ENCODE data around the gene WDFY2.
"Not testable (repeated sequence)": the region's sequence is repeated elsewhere in the genome, so short reads cannot be mapped to it uniquely, and the experiment has no call there.

WDFY2 gene

DNA sequence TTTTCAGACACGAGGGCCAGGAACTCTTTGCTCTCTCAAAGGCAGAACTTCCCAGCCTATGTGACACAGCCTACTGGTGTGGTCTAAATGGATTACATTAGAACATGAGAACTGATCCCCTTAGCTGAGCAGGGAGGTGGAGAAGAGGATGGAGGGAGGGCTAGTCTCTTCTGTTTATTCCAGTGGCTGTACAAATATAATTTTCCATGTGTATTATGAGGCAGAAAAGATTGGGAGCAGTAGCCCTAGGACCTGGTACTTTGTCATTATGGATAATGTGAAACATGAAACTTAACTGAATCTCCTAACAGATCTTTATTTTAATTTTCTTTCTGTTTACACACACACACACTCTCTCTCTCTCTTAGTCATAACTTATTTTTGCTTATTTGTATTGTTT lies 82.1 kb downstream of the WDFY2 start:
- DNase-seq (ENCODE audit: low read depth in 2 of 2), result no peak

DNA sequence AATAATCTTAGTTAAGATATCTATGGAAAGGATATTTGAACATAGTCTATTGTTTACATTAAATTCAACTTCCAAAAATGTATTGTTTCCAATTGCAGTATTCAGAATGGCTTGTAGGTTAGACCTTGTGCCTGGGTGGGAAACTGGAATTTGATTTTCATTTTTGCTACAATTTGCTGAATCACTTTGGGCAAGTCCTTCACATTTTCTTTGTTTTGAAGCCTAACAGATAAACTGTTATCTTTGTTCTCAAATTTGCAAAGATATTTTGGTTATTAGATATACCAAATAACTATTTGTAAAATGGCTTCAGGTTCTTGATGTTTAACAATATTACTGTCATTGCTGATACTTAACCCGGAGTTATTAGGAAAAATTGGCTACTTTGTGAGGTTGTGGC lies 82.6 kb downstream of the WDFY2 start:
- no peak for DNase-seq (ENCODE audit: low read depth in 2 of 2)

- DNase-seq (ENCODE audit: low read depth in 2 of 2), result no peak
Measured at GRCh38 chr13:51668580-51669195, 84.4 kb downstream of the WDFY2 start.

DNA sequence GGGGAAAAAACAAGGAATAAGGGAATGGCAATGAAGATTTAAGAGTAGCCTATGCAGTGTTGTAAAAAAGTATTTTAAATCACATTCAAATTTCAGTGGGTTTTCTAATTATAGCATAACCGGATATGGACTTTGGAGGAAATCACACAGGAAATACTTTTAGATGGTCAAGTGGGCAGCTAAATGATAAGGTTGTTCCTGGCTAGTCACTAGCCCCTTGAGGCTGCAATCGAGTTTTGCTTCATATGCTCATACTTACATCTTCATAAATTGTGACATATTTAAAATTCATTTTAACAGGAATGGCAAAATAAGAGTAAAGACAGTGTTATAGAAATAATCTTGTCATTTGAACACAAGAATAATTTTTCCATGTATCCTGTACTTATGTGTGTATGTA lies 88.9 kb downstream of the WDFY2 start:
- no peak for DNase-seq (ENCODE audit: low read depth in 2 of 2)

DNA sequence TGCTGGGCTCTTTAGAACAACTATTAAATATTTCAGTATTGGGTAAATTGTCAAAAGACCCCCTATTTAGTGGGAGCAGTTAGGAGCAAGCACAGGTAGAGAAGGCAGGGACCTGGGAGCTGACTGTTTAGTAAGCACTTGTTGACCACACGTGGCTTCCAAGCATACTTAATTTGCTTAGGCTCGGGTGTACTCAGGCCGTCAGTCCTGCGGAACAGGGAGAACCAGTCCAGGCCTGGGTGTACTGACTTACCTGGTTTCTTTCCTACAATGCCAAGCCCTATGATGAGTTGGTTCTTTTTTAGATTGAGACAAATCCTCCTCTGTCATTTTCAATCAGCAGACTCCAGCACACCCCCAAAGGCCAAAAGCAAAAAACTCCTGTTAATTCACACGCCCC lies 90.0 kb downstream of the WDFY2 start:
- DNase-seq (ENCODE audit: low read depth in 2 of 2), result no peak

- DNase-seq (ENCODE audit: low read depth in 2 of 2), result no peak
Measured at GRCh38 chr13:51675385-51675784, 91.1 kb downstream of the WDFY2 start.

DNA sequence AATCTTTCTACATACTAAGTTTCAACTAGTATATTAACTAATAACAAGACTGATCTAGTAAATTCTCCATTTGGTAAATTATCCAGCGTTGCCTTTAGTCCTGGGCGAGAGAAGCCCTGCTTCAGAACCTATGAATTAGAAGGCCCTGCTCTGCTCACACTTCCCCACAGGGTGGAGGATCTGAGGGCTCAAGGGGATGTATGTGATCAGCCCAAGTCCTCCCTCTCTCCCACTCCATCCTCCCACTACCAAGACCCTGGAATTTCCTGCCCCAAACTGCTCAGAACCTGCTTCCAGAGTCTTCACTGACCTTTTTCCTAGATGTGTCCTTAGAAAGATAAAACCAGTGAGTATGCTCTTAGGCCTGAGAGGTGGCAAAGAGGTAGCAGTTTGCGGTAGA lies 91.6 kb downstream of the WDFY2 start:
- DNase-seq (ENCODE audit: low read depth in 2 of 2), result no peak

- no peak for DNase-seq (ENCODE audit: low read depth in 2 of 2)
Measured at GRCh38 chr13:51676739-51677138, 92.5 kb downstream of the WDFY2 start.

DNA sequence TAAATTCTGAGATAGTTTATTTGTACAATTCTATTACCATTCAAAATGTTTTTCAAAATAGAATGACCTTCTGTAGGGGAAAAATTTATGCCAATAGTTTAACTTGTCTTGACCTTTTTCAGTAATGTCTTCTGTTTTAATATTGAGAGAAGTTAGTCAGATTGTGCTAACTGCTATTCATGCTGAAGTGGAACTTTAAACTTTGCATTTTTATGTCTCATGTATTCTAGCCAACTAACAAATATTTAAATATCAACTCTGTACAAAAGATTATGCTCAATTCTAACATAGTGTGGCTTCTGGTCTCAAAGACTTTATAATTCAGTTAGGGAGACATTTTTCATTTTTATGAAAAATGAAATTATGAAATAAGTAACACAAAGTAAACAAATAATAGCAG lies 94.2 kb downstream of the WDFY2 start:
- no peak for DNase-seq (ENCODE audit: low read depth in 2 of 2)

DNA sequence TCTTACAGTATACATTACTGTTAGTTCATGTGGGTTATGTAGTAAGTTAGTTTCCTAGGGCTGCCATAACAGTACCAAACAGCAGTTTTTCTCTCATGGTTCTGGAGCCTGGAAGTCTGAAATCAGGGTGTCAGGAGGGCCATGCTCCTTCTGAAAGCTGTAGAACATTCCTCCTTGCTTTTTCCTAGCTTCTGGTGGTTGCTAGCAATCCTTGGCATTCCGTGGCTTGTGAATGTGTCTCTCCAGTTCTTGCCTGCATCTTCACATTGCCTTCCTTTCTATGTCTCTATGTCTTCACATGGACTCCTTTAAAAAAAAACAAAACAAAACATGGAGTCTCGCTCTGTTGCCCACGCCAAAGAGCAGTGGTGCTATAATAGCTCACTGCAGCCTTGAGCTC lies 95.4 kb downstream of the WDFY2 start:
- DNase-seq (ENCODE audit: low read depth in 2 of 2), result no peak

GRCh38 chr13:51681037-51681678 lies 96.9 kb downstream of the WDFY2 start:
- no peak for DNase-seq (ENCODE audit: low read depth in 2 of 2)

- no peak for DNase-seq (ENCODE audit: low read depth in 2 of 2)
Measured at GRCh38 chr13:51682686-51683085, 98.4 kb downstream of the WDFY2 start.

- no peak for DNase-seq (ENCODE audit: low read depth in 2 of 2)
Measured at GRCh38 chr13:51683597-51683996, 99.3 kb downstream of the WDFY2 start.

- DNase-seq (ENCODE audit: low read depth in 2 of 2), result no peak
Measured at GRCh38 chr13:51684076-51684475, 99.8 kb downstream of the WDFY2 start.

- DNase-seq (ENCODE audit: low read depth in 2 of 2), result no peak
Measured at GRCh38 chr13:51687947-51688714, 103.9 kb downstream of the WDFY2 start.

GRCh38 chr13:51688937-51689662 lies 104.8 kb downstream of the WDFY2 start:
- no peak for DNase-seq (ENCODE audit: low read depth in 2 of 2)

GRCh38 chr13:51689663-51689996 lies 105.4 kb downstream of the WDFY2 start:
- no peak for DNase-seq (ENCODE audit: low read depth in 2 of 2)

DNA sequence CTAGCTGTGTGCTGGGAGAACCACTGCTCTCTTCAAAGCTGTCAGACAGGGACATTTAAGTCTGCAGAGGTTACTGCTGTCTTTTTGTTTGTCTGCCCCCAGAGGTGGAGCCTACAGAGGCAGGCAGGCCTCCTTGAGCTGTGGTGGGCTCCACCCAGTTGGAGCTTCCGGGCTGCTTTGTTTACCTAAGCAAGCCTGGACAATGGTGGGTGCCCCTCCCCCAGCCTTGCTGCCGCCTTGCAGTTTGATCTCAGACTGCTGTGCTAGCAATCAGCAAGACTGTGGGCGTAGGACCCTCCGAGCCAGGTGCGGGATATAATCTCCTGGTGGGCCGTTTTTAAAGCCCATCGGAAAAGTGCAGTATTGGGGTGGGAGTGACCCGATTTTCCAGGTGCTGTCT lies 111.4 kb downstream of the WDFY2 start:
- DNase-seq (ENCODE audit: low read depth in 2 of 2), result not testable (repeated sequence)

DNA sequence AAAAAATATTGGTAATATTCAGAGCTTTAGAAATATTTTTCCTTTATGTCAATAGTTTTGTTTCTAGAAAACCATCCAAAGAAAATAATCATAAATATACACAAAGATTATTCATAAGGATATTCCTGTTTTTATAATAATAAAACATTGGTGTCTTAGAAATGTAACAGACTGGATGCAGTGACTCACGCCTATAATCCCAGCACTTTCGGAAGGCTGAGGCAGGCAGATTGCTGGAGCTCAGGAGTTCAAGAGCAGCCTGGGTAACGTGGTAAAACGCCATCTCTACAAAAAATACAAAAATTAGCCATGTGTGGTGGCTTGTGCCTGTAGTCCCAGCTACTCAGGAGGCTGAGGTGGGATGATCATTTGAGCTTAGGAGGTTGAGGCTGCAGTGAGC lies 112.9 kb downstream of the WDFY2 start:
- no peak for DNase-seq (ENCODE audit: low read depth in 2 of 2)

DNA sequence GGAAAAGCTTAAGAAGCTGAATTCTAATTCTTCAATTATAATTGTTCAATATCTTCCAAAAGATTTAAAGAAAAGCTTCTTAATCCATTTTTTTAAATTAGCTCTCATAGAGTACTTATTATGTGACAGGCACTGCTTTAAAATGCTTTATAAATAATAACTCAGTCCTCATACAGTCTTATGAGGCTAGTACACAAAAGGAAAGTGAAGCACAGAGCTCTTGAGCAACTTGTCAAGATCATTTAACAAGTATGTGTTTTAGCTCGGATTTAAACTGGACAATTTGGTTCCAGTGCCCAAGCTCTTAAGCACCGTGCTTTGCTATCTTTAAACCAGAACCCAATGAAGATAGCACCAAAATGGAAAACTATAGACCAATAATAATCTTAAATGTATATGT lies 113.6 kb downstream of the WDFY2 start:
- no peak for DNase-seq (ENCODE audit: low read depth in 2 of 2)

- no peak for DNase-seq (ENCODE audit: low read depth in 2 of 2)
Measured at GRCh38 chr13:51698352-51698751, 114.1 kb downstream of the WDFY2 start.

DNA sequence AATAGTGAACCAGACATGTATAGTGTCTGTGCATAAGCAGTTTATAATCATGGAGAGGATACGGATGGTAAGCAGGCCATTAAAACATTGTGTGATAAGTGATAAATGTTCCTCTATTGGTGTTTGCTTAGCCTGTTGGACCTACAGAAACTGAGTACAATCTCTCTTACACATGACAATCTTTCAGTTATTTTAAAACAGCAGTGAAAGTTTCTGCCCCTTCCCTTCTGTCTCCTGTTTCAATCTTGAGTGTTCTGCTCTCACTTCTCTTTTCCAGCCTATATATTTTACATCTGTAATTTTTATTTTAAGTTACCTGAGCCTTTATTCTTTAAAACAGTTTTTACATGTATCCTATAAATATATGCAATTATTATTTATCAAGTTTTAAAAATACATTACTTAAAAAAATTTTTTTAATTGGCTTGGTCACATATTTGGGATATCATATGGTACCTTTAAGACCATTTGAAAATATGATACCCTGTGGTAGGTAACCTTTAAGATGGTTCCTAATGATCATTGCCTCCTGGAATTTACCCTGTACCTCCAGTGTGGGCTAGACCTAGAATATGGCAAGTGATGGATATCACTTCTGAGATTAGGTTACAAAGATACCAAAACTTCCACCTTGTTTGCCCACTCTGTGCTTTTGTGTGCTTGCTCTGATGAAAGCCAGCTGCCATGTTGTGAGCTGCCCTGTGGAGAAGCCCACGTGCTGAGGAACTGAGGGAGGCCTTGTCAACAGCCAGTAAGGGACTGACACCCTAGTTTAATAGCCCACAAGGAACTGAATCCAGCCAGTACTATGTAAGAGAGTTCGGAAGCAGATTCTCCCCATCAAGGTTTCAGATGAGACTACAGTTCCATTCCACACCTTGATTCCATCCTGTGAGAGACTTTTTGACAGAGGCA lies 120.4 kb downstream of the WDFY2 start:
- no peak for DNase-seq (ENCODE audit: low read depth in 2 of 2)
